ENCODE data around the gene MEIS2.
A peak's percentile ranks its signal among the peaks of the same experiment; 100 is the strongest.

The MEIS2 gene

DNA sequence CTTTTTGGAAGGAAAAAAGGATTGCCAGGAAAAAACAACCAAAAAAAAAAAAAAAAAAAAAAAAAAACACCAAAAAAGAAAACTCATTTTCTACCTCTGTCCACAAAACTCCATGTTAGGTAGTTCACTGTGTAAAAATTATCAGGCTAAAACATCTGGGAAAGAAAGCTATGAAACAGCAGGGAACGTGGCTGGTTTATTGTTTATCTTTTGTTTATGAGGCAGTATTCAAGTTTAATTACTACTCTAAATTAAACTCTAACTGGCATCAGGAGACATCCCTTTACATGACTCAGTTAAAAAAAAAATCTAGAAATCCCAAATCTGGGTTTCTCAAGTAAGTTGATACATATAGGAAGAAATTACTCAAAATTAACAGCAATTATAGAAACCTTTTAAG is 21.8 kb downstream of the MEIS2 start:
- FAIRE-seq (no peak), DNase-seq (ENCODE audit: insufficient read length, low spot score) (no peak)
- no peak for TF ChIP-seq CTCF (IDR thresholded peaks at IDR 0.05; ENCODE audit: insufficient read depth, missing control alignments)

GRCh38 chr15:37077623-37078351 is 22.6 kb downstream of the MEIS2 start:
- TF ChIP-seq CTCF (IDR thresholded peaks at IDR 0.05; ENCODE audit: insufficient read depth, missing control alignments): no peak
- DNase-seq (ENCODE audit: insufficient read length, low spot score): no peak
- FAIRE-seq: peak; percentile 60

- no peak for TF ChIP-seq CTCF (IDR thresholded peaks at IDR 0.05; ENCODE audit: insufficient read depth, missing control alignments)
- no peak for DNase-seq (ENCODE audit: insufficient read length, low spot score)
- FAIRE-seq: no peak
Measured at GRCh38 chr15:37076543-37076942, 23.8 kb downstream of the MEIS2 start.

GRCh38 chr15:37075777-37076176 is 24.6 kb downstream of the MEIS2 start:
- no peak for FAIRE-seq

DNA sequence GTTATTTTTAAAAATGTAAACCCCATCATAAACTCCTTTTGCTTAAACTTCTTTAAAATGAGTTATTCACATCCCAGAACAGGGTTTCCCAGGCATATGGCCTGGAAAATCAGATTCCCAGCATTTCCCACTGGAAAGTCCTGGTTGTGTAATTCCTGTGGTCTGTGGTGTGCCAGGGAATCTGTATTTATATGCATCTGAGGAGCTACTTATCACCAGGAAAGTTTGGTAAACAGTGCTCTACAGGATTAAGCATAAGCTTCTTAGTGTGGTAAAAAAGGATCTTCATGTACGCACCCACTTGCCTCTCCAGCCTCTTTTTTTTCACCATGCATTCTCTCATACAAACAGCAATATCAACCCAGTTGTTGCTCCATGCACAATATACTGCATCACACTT is 28.2 kb downstream of the MEIS2 start:
- no peak for FAIRE-seq
- DNase-seq (ENCODE audit: insufficient read length, low spot score): no peak
- TF ChIP-seq CTCF (IDR thresholded peaks at IDR 0.05; ENCODE audit: insufficient read depth, missing control alignments): no peak

More at GRCh38 chr15:37075777-37076176, 24.6 kb downstream of the MEIS2 start:
- DNase-seq (ENCODE audit: insufficient read length, low spot score): no peak
- no peak for TF ChIP-seq CTCF (IDR thresholded peaks at IDR 0.05; ENCODE audit: insufficient read depth, missing control alignments)

- no peak for TF ChIP-seq CTCF (IDR thresholded peaks at IDR 0.05; ENCODE audit: insufficient read depth, missing control alignments)
- DNase-seq (ENCODE audit: insufficient read length, low spot score): no peak
- no peak for FAIRE-seq
Measured at GRCh38 chr15:37071134-37071533, 29.2 kb downstream of the MEIS2 start.

GRCh38 chr15:37070686-37071085 is 29.7 kb downstream of the MEIS2 start:
- TF ChIP-seq CTCF (IDR thresholded peaks at IDR 0.05; ENCODE audit: insufficient read depth, missing control alignments): no peak
- no peak for DNase-seq (ENCODE audit: insufficient read length, low spot score)
- FAIRE-seq: no peak

Data from D721Med (cell line).